HEK293 (cell line): ENCODE results near the gene GNPDA2.

Experiments
- GLI4 ChIP-seq: fragments of 450-650 bp; formaldehyde crosslinking; IDR thresholded peaks from 2 replicates; pipeline ENCODE4 v1.5.1; 2016; ENCODE audit warnings: missing biosample characterization, missing genetic modification characterization
- OSR2 ChIP-seq: fragments of 450-650 bp; formaldehyde crosslinking; IDR thresholded peaks from 2 replicates; pipeline ENCODE4 v1.5.1; 2016; ENCODE audit warnings: missing biosample characterization, missing genetic modification characterization
- PRDM1 ChIP-seq: fragments of 450-650 bp; formaldehyde crosslinking; IDR thresholded peaks from 2 replicates; pipeline ENCODE4; 2016; ENCODE audit warnings: missing biosample characterization, missing genetic modification characterization
- ZBTB21 ChIP-seq: fragments of 450-650 bp; formaldehyde crosslinking; IDR thresholded peaks from 2 replicates; pipeline ENCODE4 v1.5.1; 2017; ENCODE audit warnings: missing biosample characterization, missing genetic modification characterization
- ZNF24 ChIP-seq: fragments of 450-650 bp; formaldehyde crosslinking; IDR thresholded peaks from 2 replicates; pipeline ENCODE4 v1.5.1; 2016; ENCODE audit warnings: missing biosample characterization, missing genetic modification characterization
- ZNF274 ChIP-seq, 2 experiments: fragments of 200-500 bp in 1 of 2; fragments of 450-650 bp in 1 of 2; sonication (Bioruptor generic) in 1 of 2; formaldehyde crosslinking in 1 of 2; IDR thresholded peaks; 2 replicates each; pipeline versions ENCODE4 v1.5.1 to v1.6.1; 2014 to 2016; ENCODE audit warnings: borderline replicate concordance in 1 of 2, inconsistent platforms in 1 of 2, low read length in 1 of 2, missing biosample characterization in 1 of 2, missing genetic modification characterization in 1 of 2
- TF ChIP-seq, protein P1 (sequence below): sonication (generic); formaldehyde crosslinking; IDR thresholded peaks from 2 replicates; pipeline ENCODE4 v1.8.1; 2022; ENCODE audit warnings: mild to moderate bottlenecking, moderate library complexity, missing genetic modification reagents

DNA sequence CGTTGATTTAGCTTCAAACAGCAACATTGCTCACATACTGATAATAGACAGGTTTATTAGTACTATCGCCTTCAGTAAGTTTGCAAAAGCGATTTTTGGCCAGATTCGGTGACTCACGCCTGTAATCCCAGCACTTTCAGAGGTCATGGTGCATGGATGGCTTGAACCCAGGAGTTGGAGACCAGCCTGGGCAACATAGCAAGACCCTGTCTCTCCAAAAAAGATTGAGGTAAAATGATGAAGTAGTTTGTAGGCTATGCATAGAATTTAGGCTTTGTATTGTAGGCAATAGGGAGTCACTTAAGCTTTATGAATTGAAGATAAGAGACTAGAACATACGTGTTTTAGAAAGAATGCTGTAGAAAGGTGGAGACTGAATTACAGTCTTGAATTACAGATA lies 1.1 kb upstream of the GNPDA2 start:
- TF ChIP-seq, protein P1, sequence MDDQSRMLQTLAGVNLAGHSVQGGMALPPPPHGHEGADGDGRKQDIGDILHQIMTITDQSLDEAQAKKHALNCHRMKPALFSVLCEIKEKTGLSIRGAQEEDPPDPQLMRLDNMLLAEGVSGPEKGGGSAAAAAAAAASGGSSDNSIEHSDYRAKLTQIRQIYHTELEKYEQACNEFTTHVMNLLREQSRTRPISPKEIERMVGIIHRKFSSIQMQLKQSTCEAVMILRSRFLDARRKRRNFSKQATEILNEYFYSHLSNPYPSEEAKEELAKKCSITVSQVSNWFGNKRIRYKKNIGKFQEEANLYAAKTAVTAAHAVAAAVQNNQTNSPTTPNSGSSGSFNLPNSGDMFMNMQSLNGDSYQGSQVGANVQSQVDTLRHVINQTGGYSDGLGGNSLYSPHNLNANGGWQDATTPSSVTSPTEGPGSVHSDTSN (CRISPR knock-in tag) = no peak
- TF ChIP-seq ZNF274 (IDR thresholded peaks at IDR 0.05; ENCODE audit: low read length) (no peak), ZNF274 (tag by site-specific recombination; IDR thresholded peaks at IDR 0.05; ENCODE audit: borderline replicate concordance) (no peak), GLI4 (no peak), ZBTB21 (no peak), OSR2 (no peak), PRDM1 (no peak), ZNF24 (no peak)
